Adrenal gland (tissue), 5 donors: ENCODE results near the gene LPP.

Source experiments
- CTCF ChIP-seq, 6 experiments: fragments of 450-650 bp in 4 of 6; fragments of 200-600 bp in 2 of 6; sonication (generic) in 1 of 6; IDR thresholded peaks; 1 replicate in 5 of 6; 2 replicates in 1 of 6; pipeline versions ENCODE4 v1.5.1 to v1.8.0; 2016 to 2021; ENCODE audit warnings: antibody characterized with exemption in 6 of 6, mild to moderate bottlenecking in 2 of 6, moderate library complexity in 1 of 6
- POLR2A ChIP-seq, 2 donors: fragments of 450-650 bp; IDR thresholded peaks; one replicate each; pipeline ENCODE4 v1.6.1; 2017; ENCODE audit warnings: antibody characterized with exemption in 2 of 2, mild to moderate bottlenecking in 2 of 2, moderate library complexity in 1 of 2
- donor health status: DM: no; HTN: no; CAD: no.

- TF ChIP-seq CTCF (IDR thresholded peaks at IDR 0.05) (no peak), POLR2A (IDR thresholded peaks at IDR 0.05) (no peak)
Observed at GRCh38 chr3:188690064-188690463, 536.1 kb downstream of the LPP start.
